Chondrocyte (in vitro differentiated cells): ENCODE data around the gene SND1. TPM values are rescaled to one million over a fixed set of nuclear protein-coding genes. Genes with fewer than 3 reads are reported as not detected.

Experiments
- DNase-seq: peaks from one replicate; pipeline ENCODE4 v3.0.0; 2021; ENCODE audit warnings: mixed read lengths, low spot score
- H3K27ac Mint-ChIP-seq: one replicate; pipeline ENCODE4 v1.8.0; 2021; ENCODE audit warnings: mild to moderate bottlenecking, moderate library complexity, mixed read lengths; ENCODE audit not compliant: unreplicated experiment
- H3K27me3 Mint-ChIP-seq: 2 replicates; pipeline ENCODE4 v1.8.0; 2021; ENCODE audit warnings: low read depth, mixed read lengths
- H3K36me3 Mint-ChIP-seq: 2 replicates; pipeline ENCODE4 v1.8.0; 2021; ENCODE audit warnings: low read depth, mixed read lengths
- H3K4me1 Mint-ChIP-seq: 2 replicates; pipeline ENCODE4 v1.8.0; 2021; ENCODE audit warnings: low read depth, mild to moderate bottlenecking, mixed read lengths
- H3K4me3 Mint-ChIP-seq: one replicate; pipeline ENCODE4 v1.8.0; 2021; ENCODE audit warnings: mild to moderate bottlenecking, moderate library complexity, mixed read lengths; ENCODE audit not compliant: unreplicated experiment
- H3K9me3 Mint-ChIP-seq: 2 replicates; pipeline ENCODE4 v1.8.0; 2021; ENCODE audit warnings: low read depth, mixed read lengths
- total RNA-seq: library from RNA; stranded (reverse); gene quantifications from 3 replicates; pipeline ENCODE4 v1.2.1, GENCODE V29; 2021
- TF ChIP-seq, protein P1 (sequence below): fragments of 200-600 bp; sonication (generic); IDR thresholded peaks from 2 replicates; pipeline ENCODE4 v1.5.0; 2021; ENCODE audit warnings: antibody characterized with exemption, mild to moderate bottlenecking, moderate library complexity

Gene SND1
- total RNA-seq, 1 donor from 2014 or later: 229 TPM

DNA sequence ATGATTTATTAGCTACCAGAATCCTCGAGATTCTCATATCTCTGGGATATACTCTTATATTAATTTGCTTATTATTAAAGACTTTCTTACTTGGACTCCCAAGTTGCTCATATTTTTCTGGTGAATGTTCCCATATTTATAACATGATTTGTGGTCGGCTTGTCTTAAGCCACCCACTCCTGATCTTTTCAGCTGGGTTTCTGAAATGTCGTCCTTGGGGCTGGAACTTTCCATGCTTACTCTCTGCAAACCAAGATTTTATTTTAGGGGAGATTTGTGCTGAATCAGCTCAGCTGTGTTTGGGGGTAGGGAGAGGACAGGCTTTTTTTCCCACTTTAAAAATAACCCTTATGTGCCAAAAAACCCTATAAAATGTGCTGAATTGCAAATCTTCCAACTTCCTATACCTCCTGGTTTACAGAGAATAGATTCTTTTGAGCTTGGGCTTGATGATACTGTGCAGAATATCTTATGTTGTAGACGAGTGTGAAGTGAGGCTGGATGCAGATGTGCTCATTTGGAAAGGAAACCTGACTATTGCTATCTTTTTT, 162.1 kb downstream of the SND1 start:
- H3K27me3 Mint-ChIP-seq: no peaks in the 10 kb centered on the region
- no peaks in the 10 kb centered on the region for H3K9me3 Mint-ChIP-seq
- H3K36me3 Mint-ChIP-seq: peaks cover 3% of the 10 kb centered on the region
- no peak for DNase-seq
- peaks cover 55% of the 10 kb centered on the region for H3K4me1 Mint-ChIP-seq
- TF ChIP-seq, protein P1, sequence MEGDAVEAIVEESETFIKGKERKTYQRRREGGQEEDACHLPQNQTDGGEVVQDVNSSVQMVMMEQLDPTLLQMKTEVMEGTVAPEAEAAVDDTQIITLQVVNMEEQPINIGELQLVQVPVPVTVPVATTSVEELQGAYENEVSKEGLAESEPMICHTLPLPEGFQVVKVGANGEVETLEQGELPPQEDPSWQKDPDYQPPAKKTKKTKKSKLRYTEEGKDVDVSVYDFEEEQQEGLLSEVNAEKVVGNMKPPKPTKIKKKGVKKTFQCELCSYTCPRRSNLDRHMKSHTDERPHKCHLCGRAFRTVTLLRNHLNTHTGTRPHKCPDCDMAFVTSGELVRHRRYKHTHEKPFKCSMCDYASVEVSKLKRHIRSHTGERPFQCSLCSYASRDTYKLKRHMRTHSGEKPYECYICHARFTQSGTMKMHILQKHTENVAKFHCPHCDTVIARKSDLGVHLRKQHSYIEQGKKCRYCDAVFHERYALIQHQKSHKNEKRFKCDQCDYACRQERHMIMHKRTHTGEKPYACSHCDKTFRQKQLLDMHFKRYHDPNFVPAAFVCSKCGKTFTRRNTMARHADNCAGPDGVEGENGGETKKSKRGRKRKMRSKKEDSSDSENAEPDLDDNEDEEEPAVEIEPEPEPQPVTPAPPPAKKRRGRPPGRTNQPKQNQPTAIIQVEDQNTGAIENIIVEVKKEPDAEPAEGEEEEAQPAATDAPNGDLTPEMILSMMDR: no peak
- H3K4me3 Mint-ChIP-seq: no peak overlapping the region
- peak overlapping the region; percentile 67 for H3K27ac Mint-ChIP-seq

DNA sequence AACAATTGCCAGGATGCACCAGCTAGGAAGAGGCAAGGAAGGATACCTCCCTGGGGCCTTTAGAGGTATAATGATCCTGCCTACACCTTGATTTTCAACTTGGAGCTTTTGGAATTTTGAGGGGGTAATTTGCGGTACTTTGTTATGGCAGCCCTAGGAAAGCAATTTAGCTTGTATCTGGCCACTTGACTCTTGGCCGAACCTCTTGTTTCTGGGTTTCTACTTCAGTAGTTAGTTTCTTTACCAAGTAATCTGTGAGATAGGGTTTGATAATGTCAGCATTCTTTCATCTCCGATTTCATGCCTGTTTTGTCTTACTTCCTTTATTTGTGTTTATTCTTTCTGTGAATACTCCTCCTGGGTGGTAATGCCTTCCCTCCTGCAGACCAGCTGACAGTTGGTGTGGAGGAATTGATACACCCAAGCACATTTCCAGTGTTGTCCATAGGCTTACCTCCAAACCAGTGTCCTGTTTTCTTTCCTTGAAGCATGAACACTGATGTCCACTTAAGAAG, 163.7 kb downstream of the SND1 start:
- no peaks in the 10 kb centered on the region for H3K27me3 Mint-ChIP-seq
- H3K36me3 Mint-ChIP-seq: no peaks in the 10 kb centered on the region
- H3K9me3 Mint-ChIP-seq: no peaks in the 10 kb centered on the region
- H3K27ac Mint-ChIP-seq: no peak overlapping the region
- no peak overlapping the region for H3K4me3 Mint-ChIP-seq
- peaks cover 57% of the 10 kb centered on the region for H3K4me1 Mint-ChIP-seq
- DNase-seq: no peak
- TF ChIP-seq, protein P1: no peak

DNA sequence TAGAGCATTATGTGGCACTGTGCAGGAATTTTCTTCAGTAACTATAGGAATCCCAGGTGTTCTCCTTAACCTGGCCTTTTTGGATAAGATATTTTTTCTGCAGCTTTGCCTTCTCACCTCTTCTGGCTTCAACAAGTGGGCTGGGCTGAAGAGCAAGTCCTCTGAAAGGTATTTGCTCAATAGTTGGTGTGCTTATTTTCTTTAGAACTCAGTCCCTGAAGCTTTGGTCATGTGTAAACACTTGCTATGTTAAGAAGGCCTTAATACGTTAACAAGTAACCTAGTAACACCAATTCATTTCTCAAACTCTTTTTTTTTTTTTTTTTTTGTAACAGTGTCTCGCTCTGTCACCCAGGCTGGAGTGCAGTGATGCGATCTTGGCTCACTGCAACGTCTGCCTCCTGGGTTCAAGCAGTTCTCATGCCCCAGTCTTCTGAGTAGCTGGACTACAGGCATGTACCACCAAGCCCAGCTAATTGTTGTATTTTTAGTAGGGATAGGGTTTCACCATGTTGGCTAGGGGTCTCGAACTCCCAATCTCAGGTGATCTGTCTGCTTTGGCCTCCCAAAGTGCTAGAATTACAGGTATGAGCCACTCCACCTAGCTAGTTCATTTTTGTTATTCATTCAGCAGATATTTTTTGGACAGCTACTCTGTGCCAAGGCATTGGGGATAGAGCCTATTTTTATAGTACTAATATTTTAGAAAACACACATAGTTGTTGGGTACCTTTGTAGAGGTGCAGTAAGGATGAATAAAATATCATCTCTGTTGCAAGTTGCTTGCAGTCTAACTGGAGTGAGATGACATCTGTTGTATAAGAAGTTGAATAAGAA, 164.6 kb downstream of the SND1 start:
- H3K36me3 Mint-ChIP-seq: no peaks in the 10 kb centered on the region
- DNase-seq: no peak
- H3K4me3 Mint-ChIP-seq: no peak overlapping the region
- TF ChIP-seq, protein P1: no peak
- no peak overlapping the region for H3K27ac Mint-ChIP-seq
- no peaks in the 10 kb centered on the region for H3K27me3 Mint-ChIP-seq
- no peaks in the 10 kb centered on the region for H3K9me3 Mint-ChIP-seq
- peaks cover 57% of the 10 kb centered on the region for H3K4me1 Mint-ChIP-seq

DNA sequence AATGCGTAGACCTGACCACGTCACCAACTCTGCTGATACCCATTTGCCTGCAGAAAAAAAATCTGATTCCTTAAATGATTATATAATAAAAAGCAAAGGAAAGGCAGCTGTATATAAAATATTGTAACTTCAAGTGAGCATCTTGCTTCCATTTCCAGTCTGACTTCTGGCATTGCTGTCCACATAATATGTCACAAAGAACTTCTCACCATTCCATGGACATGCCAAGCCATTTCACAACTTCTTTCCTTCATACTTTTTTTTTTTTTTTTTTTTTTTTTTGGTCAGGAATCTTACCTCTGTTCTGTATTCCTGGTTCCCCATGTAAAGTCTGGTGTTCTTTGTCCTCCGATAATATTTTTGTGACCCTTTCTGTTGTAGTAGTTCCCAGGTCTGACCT, 165.5 kb downstream of the SND1 start:
- H3K4me1 Mint-ChIP-seq: peaks cover 53% of the 10 kb centered on the region
- H3K36me3 Mint-ChIP-seq: no peaks in the 10 kb centered on the region

DNA sequence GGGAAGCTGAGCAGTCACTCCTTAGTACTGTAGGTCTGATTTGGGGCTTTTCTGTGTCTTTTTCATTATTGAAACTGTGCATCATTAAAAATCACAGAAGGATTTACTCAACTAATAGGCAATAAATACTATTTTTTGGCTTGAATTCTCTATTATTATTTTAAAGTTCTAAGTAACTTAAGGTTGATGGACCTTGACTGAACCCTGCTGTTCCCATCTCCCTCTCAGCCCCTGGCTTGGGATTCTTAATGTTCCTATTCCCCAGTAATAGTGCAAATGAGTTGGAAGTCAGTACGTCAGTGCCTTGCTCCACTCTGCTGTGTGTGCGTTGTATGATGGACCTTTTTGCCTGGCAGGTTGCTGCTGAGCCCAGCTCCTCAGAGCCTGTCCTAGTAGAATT, 166.3 kb downstream of the SND1 start:
- Mint-ChIP-seq H3K4me1 (peaks cover 44% of the 10 kb centered on the region), H3K27me3 (no peaks in the 10 kb centered on the region), H3K9me3 (no peaks in the 10 kb centered on the region)

More for the DNA sequence above, 165.5 kb downstream of the SND1 start:
- H3K9me3 Mint-ChIP-seq: no peaks in the 10 kb centered on the region
- H3K4me3 Mint-ChIP-seq: no peak overlapping the region
- no peaks in the 10 kb centered on the region for H3K27me3 Mint-ChIP-seq
- H3K27ac Mint-ChIP-seq: no peak overlapping the region
- DNase-seq: no peak
- TF ChIP-seq, protein P1: no peak

More for the DNA sequence above, 166.3 kb downstream of the SND1 start:
- no peak for DNase-seq
- no peak overlapping the region for H3K27ac Mint-ChIP-seq
- no peak overlapping the region for H3K4me3 Mint-ChIP-seq
- TF ChIP-seq, protein P1: no peak
- no peaks in the 10 kb centered on the region for H3K36me3 Mint-ChIP-seq
